C4-2B (cell line): ENCODE results near the gene PTP4A2.

Experiments used
- H3K27ac ChIP-seq: fragments of 450-650 bp; 2 replicates; pipeline ENCODE4 v1.5.1; 2017
- ZFX ChIP-seq: fragments of 450-650 bp; IDR thresholded peaks from 2 replicates; pipeline ENCODE4 v1.6.1; 2017
- TF ChIP-seq, protein P1 (sequence below): fragments of 450-650 bp; conservative IDR thresholded peaks from 2 replicates; pipeline ENCODE4 v1.5.1; 2017; ENCODE audit warnings: mild to moderate bottlenecking

PTP4A2 gene

DNA sequence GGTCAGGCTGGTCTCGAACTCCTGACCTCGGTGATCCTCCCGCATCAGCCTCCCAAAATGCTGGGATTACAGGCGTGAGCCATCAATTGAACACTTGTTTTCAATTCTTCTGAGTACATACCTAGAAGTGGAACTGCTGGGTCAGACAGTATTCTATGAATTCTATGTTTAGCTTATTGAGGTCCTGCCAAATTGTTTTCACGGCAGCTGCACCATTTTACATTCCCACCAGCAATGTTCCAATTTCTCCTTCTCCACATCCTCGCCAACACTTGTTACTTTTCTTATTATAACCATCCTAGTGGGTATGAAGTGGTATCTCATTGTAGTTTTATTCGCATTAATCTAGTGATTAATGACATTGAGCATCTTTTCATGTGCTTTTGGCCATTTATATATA lies 49.9 kb downstream of the PTP4A2 start:
- H3K27ac ChIP-seq = no peak overlapping the region
- no peak for TF ChIP-seq ZFX
- TF ChIP-seq, protein P1, sequence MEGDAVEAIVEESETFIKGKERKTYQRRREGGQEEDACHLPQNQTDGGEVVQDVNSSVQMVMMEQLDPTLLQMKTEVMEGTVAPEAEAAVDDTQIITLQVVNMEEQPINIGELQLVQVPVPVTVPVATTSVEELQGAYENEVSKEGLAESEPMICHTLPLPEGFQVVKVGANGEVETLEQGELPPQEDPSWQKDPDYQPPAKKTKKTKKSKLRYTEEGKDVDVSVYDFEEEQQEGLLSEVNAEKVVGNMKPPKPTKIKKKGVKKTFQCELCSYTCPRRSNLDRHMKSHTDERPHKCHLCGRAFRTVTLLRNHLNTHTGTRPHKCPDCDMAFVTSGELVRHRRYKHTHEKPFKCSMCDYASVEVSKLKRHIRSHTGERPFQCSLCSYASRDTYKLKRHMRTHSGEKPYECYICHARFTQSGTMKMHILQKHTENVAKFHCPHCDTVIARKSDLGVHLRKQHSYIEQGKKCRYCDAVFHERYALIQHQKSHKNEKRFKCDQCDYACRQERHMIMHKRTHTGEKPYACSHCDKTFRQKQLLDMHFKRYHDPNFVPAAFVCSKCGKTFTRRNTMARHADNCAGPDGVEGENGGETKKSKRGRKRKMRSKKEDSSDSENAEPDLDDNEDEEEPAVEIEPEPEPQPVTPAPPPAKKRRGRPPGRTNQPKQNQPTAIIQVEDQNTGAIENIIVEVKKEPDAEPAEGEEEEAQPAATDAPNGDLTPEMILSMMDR = no peak

DNA sequence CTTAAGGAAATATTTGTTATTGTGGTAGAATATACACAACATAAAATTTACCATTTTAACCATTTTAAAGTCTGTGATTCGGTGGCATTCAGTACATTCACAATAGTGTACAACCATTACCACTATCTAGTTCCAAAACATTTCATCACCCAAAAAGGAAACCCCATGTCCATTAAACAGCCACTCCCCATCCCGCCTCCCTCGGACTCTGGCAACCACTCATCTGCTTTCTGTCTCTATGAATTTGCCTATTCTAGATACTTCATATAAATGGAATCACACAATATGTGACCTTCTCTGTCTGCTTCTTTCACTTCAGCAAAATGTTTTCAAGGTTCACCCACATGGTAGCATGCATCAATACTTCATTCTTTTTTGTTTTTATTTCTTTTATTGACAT lies 51.3 kb downstream of the PTP4A2 start:
- H3K27ac ChIP-seq = no peak overlapping the region
- TF ChIP-seq ZFX = no peak
- TF ChIP-seq, protein P1 = no peak

DNA sequence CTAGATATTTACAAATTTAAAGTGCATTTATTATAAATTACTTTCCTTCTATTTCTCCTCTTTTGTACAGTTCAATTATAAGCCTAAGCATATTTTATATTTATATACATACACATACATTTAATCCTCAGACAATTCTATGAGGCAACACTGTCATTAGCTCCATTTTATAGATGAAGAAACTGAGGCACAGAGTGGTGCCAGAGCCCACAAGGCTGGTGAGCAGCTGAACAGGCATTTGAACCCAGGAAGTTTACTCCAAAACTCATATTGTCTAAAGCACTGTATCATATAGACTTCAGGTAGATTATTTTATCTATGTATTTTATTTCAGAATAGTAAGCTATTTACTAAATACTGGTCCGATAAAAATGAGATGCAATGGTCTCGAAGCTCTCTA lies 52.3 kb downstream of the PTP4A2 start:
- H3K27ac ChIP-seq = no peak overlapping the region
- TF ChIP-seq, protein P1 = no peak
- TF ChIP-seq ZFX = no peak

DNA sequence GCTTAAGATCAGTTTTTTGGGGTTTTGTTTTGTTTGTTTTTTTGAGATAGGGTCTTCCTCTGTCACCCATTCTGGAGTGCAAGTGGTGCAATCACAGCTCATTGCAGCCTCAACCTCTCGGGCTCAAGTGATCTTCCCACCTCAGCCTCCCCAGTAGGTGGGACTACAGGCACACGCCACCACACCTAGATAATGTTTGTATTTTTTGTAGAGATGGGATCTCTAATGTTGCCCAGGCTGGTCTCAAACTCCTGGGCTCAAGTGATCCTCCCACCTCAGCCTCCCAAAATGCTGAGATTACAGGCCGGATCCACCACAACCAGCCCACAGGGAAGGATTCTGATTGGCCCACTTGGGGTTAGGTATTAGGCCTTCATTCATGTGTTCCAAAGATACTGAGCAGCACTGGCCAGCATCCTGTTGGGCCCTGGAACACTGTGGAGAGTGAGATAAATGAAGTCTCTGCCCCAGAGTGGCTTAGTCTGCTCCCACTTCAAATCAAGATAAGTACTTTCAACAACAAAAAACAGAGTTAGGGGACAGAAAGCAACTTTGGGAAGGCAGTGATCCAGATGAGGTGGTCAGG lies 54.7 kb downstream of the PTP4A2 start:
- TF ChIP-seq, protein P1 = no peak
- TF ChIP-seq ZFX = no peak
- no peak overlapping the region for H3K27ac ChIP-seq

DNA sequence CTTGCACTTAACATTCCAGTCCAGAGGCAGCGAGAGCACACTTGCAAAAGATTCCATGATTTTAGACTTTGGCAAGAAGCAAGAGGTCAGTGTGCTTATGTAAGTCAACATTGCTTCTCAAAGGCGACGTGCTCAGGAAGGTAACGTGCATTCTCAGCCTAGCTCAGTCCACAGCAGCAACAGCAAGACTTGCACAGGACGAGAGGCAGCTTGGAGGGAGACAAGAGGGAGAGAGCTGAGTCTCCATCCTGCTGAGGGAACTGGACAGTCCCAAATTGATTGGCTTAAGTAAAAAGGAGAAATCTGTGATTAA lies 56.5 kb downstream of the PTP4A2 start:
- H3K27ac ChIP-seq = no peak overlapping the region

DNA sequence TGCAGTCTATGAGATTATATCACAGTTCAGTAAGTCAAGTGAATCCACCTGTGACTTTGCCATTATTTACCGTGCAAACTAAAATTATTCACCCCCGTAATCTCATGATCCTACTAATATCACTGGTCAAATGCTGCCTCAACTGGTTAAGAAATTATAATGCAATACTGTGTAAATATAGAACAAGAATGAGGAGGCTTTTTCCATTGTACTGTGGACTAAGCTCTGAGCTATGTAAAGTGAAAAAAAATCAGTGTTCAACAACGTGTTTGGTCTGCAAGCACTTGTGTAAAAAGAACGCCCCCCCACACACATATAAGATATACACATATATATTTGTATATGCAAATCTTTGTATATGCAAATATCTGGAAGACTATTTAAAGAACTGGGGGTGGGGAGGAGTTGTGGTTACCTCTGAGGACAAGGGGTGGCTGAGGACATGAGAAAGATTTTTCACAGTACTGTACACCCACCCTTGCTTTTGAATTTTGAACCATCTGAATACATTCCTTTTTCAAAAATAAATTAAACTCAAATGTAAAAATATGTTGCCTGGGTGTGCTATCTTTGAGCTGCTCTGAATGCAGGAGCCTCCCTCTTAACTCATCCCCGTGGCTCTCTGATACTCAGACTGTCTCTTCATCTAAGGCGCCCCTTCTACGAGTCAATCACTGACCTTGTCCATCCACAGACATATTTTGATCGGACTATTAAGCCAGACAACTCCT lies 57.0 kb downstream of the PTP4A2 start:
- H3K27ac ChIP-seq = no peak overlapping the region
- TF ChIP-seq, protein P1 = no peak
- no peak for TF ChIP-seq ZFX

More for the DNA sequence above, 56.5 kb downstream of the PTP4A2 start:
- TF ChIP-seq ZFX = no peak
- TF ChIP-seq, protein P1 = no peak

DNA sequence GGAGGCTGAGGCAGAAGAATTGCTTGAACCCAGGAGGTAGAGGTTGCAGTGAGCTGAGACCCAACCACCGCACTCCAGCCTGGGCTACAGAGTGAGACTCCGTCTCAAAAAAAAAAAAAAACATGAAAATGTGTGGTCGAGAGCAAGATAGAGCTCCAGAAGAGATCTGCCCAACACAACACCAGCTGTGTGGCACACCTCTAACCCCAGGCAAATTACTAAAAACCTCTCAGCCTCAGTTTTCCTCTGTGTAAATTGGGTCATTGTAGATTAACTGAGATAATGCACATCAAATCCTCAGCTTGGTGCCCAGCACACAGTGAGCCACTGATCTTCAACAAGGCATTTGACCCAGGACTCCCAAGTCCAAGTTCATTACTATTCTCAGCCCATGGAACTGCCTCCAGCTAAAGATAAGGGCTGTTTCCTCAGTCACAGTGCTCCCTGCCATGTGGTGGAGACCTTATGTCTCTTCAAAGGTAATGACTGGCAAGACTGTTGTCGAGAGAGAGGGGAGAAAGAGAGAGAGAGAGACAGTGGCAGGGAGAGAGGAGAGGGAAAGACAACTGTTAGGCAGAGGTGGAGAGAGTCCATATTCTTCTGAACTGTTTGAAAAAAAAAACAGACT lies 58.1 kb downstream of the PTP4A2 start:
- TF ChIP-seq, protein P1 = no peak
- TF ChIP-seq ZFX = no peak
- H3K27ac ChIP-seq = no peak overlapping the region
